Cardiac fibroblast (primary cell): Measurements from ENCODE around the gene PRR23E.

ENCODE experiments used
- DNase-seq, 2 donors: peaks; one replicate each; pipeline versions ENCODE4 v3.0.0 to v3.0.0-alpha.2; 2010; ENCODE audit warnings: low read depth in 2 of 2
- H3K4me3 ChIP-seq, 2 donors: replicated peaks in 1 of 2; 1 replicate in 1 of 2; 2 replicates in 1 of 2; pipeline ENCODE4 v1.5.1; 2011; ENCODE audit warnings: low read depth in 2 of 2, low read length in 2 of 2, mild to moderate bottlenecking in 2 of 2, moderate library complexity in 1 of 2
- CTCF ChIP-seq: IDR thresholded peaks from one replicate; pipeline ENCODE4 v1.5.1; 2011; ENCODE audit warnings: low read depth, mild to moderate bottlenecking, low read length, inconsistent platforms

PRR23E gene

GRCh38 chr3:127200086-127200691, 7.3 kb downstream of the PRR23E start:
- DNase-seq: no peak
- TF ChIP-seq CTCF: no peak
- no peak overlapping the region for H3K4me3 ChIP-seq

GRCh38 chr3:127203024-127203423, 10.1 kb downstream of the PRR23E start:
- TF ChIP-seq CTCF: no peak
- no peak for DNase-seq
- H3K4me3 ChIP-seq: no peak overlapping the region

- H3K4me3 ChIP-seq: no peak overlapping the region
- no peak for TF ChIP-seq CTCF
Observed at GRCh38 chr3:127204841-127205582, 12.1 kb downstream of the PRR23E start.

GRCh38 chr3:127206154-127206553, 13.2 kb downstream of the PRR23E start:
- DNase-seq: no peak
- no peak for TF ChIP-seq CTCF
- no peak overlapping the region for H3K4me3 ChIP-seq

More at GRCh38 chr3:127204841-127205582, 12.1 kb downstream of the PRR23E start:
- DNase-seq: no peak

- H3K4me3 ChIP-seq: no peak overlapping the region
- DNase-seq: no peak
- TF ChIP-seq CTCF: no peak
Observed at GRCh38 chr3:127206611-127207516, 13.9 kb downstream of the PRR23E start.

- TF ChIP-seq CTCF: no peak
- no peak overlapping the region for H3K4me3 ChIP-seq
- DNase-seq: no peak
Observed at GRCh38 chr3:127207727-127208482, 15.0 kb downstream of the PRR23E start.
